Stomach (tissue), 4 donors: Measurements from ENCODE around the gene L1CAM.

Source experiments
- EP300 ChIP-seq: sonication (generic); formaldehyde crosslinking; IDR thresholded peaks from one replicate; pipeline ENCODE4 v1.6.1; 2017; ENCODE audit warnings: antibody characterized with exemption
- POLR2A ChIP-seq, 4 donors: fragments of 450-650 bp; IDR thresholded peaks; one replicate each; pipeline ENCODE4 v1.6.1; 2016; ENCODE audit warnings: antibody characterized with exemption in 4 of 4, control low read depth in 2 of 4, mild to moderate bottlenecking in 1 of 4, moderate library complexity in 1 of 4
- POLR2AphosphoS5 ChIP-seq, 3 donors: sonication (generic); formaldehyde crosslinking; IDR thresholded peaks; one replicate each; pipeline ENCODE4 v1.6.1; 2016; ENCODE audit warnings: antibody characterized with exemption in 3 of 3
- TF ChIP-seq, protein P1 (sequence below), 7 experiments: fragments of 450-650 bp in 4 of 7; fragments of 200-600 bp in 3 of 7; sonication (generic) in 3 of 7; IDR thresholded peaks; one replicate each; pipeline ENCODE4 v1.5.1; 2016 to 2019; ENCODE audit warnings: antibody characterized with exemption in 7 of 7, control low read depth in 2 of 7, mild to moderate bottlenecking in 1 of 7

DNA sequence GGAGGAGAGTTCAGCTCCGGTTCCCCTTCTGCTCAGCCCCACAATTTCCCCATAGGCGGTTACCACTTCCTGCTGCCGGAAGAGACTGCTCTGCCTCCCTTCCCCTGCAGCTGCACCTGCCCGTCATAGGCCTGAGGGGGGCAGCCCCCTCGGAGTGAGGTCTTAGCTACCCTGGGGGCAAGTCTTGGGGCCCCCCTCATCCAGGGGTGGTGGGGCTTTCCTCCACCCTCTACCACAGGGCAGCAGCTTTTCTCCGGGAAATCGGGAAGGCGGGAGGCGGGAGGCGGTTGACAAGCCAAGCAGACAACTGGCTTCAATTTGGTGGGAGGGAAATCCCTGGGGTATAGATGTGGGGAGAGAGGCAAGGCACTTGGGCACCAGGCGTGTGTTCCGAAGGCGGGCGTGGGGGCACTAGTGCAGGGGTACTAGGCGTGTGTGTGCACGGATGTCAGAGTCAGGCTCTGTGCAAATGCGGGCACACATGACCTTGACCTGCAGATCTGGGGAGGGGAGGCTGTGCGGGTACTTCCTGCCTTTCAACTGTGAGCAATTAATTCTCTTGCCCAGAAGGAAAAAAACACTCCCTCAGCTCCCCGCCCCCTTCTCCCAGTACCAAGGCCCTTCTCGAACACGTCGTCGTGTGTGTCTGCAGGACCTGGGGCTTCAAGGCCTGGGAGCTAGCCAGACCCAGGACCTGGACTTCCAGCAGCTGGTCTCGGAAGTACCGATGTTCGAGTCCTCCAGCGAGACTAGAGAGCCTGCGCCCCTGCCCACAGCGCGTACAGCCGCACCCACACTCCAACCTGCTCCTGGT lies 41.1 kb upstream of the L1CAM start:
- TF ChIP-seq, protein P1, sequence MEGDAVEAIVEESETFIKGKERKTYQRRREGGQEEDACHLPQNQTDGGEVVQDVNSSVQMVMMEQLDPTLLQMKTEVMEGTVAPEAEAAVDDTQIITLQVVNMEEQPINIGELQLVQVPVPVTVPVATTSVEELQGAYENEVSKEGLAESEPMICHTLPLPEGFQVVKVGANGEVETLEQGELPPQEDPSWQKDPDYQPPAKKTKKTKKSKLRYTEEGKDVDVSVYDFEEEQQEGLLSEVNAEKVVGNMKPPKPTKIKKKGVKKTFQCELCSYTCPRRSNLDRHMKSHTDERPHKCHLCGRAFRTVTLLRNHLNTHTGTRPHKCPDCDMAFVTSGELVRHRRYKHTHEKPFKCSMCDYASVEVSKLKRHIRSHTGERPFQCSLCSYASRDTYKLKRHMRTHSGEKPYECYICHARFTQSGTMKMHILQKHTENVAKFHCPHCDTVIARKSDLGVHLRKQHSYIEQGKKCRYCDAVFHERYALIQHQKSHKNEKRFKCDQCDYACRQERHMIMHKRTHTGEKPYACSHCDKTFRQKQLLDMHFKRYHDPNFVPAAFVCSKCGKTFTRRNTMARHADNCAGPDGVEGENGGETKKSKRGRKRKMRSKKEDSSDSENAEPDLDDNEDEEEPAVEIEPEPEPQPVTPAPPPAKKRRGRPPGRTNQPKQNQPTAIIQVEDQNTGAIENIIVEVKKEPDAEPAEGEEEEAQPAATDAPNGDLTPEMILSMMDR (IDR thresholded peaks at IDR 0.05), result no peak
- no peak for TF ChIP-seq POLR2A (IDR thresholded peaks at IDR 0.05)
- TF ChIP-seq EP300, result no peak
- TF ChIP-seq POLR2AphosphoS5 (IDR thresholded peaks at IDR 0.05), result peak in 1 of 3 donors; percentile 45
